VCaP (cell line): ENCODE measurements around the gene VWF.

ENCODE experiments used
- H3K27ac ChIP-seq: fragments of 450-650 bp; 2 replicates; pipeline ENCODE4 v1.5.1; 2017
- TF ChIP-seq, protein P1 (sequence below): fragments of 450-650 bp; conservative IDR thresholded peaks from 2 replicates; pipeline ENCODE4 v1.5.1; 2017; ENCODE audit warnings: mild to moderate bottlenecking, moderate library complexity

The VWF gene

DNA sequence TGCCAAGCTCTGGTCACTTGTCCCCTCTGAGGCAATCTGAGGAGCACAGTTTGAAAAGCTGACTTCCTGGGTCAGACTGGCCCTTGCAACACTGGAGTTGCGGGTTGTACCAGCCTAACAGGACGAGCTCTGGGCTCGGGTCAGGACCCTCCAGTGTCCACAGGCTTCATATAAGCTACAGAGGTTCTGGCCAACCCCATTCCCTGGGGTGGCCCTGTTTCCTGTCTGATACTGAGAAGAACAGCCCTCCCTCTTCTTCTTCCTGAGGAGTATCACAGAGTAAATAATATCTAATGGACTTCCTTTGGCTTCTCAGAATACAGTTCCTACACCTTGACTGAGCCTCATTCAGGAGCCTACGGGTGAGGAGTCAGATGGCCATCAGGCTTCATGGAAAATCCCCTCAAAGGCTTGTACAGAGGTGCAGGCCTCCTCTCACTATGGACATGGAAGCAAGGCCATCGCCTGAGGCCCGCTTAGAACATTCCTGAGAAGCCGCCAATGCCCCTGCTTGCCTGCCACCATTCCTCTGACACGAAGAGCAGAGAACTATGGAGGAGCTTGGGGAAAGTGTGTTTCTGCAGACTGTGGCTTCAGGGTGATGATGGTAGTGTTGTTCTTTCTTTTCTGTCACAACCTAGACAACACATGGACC, 150.9 kb downstream of the VWF start:
- H3K27ac ChIP-seq: no peak overlapping the region
- TF ChIP-seq, protein P1, sequence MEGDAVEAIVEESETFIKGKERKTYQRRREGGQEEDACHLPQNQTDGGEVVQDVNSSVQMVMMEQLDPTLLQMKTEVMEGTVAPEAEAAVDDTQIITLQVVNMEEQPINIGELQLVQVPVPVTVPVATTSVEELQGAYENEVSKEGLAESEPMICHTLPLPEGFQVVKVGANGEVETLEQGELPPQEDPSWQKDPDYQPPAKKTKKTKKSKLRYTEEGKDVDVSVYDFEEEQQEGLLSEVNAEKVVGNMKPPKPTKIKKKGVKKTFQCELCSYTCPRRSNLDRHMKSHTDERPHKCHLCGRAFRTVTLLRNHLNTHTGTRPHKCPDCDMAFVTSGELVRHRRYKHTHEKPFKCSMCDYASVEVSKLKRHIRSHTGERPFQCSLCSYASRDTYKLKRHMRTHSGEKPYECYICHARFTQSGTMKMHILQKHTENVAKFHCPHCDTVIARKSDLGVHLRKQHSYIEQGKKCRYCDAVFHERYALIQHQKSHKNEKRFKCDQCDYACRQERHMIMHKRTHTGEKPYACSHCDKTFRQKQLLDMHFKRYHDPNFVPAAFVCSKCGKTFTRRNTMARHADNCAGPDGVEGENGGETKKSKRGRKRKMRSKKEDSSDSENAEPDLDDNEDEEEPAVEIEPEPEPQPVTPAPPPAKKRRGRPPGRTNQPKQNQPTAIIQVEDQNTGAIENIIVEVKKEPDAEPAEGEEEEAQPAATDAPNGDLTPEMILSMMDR: no peak

DNA sequence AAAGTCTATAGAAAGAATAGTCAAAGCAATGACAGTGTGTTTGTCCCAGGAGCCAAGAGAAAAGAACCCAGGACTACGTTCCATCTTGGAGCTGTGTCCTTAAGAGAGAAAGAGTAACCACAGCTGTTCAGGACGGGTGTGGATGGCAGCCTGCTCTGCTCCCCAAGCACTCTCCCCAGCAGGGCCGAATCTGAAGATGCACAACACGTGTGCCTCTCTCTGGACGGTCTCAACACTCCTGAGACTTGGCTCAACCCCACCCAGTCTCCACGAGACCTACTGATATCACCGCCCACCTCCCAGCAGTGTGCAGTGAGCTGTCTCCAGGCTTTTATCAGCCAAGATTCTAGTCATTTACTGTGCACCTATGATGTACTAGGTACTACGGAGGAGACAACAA, 152.1 kb downstream of the VWF start:
- TF ChIP-seq, protein P1: no peak
- H3K27ac ChIP-seq: no peak overlapping the region

DNA sequence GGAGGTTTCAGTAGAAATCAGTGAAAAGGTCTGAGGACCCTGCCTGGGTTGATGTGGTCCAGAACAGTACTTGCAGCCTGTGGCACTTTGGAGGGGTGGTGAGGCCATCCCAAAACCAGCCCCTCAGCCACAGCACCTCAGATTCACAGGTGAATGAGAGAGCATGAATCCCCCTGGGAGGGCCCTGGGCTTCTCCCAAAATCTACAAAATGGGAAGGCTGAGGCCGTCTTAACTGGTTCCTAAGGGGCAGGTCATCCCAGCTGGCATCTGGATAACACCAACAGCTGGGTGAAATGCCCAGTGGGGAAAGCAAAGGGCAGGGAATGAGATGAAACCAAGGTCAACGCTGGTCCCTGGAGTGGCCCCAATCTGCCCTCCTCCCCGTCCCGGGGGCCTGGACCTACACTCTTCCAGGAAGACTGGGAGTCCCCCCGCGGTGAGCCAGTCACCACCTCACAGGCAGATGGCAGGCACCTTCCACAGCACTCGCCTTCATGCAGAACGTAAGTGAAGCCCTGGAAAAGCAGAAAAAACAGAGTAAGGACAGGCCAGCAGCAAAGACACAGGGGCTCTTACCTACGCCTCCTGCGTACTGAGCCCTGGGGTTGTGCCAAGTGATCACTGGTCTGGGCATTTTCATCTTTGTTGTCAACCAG, 153.1 kb downstream of the VWF start:
- H3K27ac ChIP-seq: no peak overlapping the region
- TF ChIP-seq, protein P1: no peak

DNA sequence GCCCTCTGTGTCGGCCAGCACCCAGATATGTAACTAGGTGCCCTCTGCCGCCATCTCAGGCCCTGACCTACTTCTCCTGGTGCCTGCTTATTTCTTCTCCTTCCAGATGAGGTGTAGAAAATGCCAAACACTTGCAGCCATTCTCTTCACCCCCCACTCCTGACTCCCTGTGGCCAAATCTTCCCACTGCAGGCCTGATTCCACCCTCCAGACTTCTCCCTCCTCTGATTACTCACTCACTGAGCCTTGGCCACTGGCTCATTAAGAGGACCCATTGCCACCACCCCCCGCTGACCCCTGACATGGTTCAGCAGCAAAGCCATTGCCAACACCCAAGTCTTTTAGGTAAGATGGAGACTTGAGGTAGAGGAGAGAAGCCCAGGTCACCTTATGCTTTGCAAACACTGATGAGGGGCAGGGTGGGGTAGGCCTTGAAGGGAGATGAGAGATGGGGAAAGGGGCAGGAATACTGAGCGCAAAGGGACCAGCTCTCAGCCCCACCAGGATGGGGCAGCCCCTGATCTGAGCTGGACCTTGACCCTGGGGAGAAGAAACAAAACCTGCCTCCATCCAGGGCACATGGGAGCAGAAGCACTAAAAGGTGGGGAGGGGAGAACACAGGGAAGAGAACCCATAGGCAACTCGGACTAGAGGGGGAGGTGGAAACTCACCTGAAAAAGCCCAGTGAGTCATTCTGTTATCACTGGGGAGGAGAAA, 154.3 kb downstream of the VWF start:
- H3K27ac ChIP-seq: no peak overlapping the region
- TF ChIP-seq, protein P1: no peak

DNA sequence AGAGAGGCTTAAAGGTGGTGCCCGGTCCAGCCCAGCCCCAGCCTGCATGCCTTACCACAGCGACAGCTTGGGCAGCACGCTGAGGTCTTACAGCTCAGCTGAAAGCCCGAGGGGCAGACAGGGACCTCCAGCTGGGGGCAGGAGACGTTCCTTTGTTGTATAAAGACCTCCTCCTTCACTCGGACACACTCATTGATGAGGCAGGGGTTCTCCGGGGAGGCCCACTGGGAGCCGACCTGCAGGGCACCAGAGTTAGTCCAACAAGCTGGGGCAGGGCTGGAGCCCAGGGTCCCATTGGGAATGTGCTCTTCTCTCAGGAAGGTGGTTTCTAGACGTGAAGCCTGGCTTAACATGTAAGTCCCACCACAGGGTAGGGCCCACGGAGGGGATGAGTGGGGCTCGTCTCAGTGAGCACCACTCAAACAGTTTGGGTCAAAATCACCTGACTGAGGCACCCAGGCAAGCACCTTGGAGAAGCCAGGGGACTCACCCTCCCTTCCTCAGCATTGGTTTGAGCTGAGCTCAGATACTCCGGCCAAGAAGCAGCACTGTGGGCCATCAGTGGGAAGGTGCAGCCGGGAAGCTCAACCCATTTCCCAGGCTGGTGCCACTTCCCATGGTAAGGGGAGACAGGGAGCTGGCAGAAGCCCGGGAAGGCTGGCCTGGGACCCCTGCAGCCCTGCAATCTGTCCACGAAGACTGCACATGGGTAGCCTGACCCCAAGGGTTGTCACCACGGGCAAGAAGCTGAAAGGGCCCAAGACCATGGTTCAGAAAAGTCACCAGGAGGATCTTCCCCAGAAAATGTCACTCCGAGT, 155.1 kb downstream of the VWF start:
- TF ChIP-seq, protein P1: no peak
- no peak overlapping the region for H3K27ac ChIP-seq

DNA sequence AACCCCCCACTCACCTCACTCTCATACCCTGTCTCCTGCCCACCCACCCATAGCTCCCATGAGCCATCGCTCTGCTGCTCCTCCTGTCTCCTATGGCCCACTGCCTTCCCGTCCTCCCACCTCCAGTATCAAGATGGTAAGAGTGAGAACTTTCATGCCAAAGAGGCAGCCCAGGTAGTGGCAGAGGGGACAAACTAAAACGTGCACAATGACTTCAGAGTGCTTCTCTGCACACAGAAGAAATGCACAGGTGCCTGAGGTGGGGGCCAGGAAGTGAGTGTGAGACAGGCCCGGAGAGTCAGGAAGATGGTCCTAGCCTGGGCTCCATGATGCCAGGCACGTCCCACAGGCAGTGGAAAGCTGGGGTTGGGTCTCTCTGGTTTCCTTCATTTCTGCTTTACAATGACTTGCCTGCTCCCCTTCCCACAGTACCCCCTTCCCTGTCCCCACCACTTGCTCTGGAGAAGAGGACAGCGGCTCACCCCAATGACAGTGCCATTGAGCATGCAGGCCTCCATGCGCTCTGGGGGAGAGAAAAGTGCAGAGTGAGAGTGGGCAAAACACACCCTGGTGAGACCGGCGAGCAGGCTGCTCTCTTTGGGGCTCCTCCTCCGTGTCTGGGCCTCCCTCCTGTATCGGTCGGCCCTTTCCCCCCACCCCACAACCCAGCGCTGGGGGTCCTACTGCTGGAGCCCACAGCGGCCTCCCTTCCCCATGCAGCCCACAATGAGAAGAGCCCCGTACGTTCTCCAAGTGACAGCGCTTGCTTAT, 156.6 kb downstream of the VWF start:
- TF ChIP-seq, protein P1: no peak

More for the DNA sequence above, 156.6 kb downstream of the VWF start:
- H3K27ac ChIP-seq: no peak overlapping the region
